Inflammatory macrophage treated with lipopolysaccharide for 4 hours (primary cell): ENCODE results near the gene TSC2.

Experiments
- DNase-seq: peaks from one replicate; pipeline ENCODE4 v3.0.0-alpha.2; 2020

The TSC2 gene

GRCh38 chr16:2044541-2044940 lies 3.2 kb upstream of the TSC2 start:
- no peak for DNase-seq

GRCh38 chr16:2045965-2046892 lies 1.6 kb upstream of the TSC2 start:
- DNase-seq = no peak

GRCh38 chr16:2046893-2047329 lies 874 bp upstream of the TSC2 start:
- DNase-seq = no peak

GRCh38 chr16:2048116-2048543 lies 345 bp downstream of the TSC2 start:
- no peak for DNase-seq

- no peak for DNase-seq
Observed at GRCh38 chr16:2053211-2053610, 5.4 kb downstream of the TSC2 start.

- no peak for DNase-seq
Observed at GRCh38 chr16:2053897-2054296, 6.1 kb downstream of the TSC2 start.

- DNase-seq = no peak
Observed at GRCh38 chr16:2054543-2055245, 6.9 kb downstream of the TSC2 start.

GRCh38 chr16:2056077-2056476 lies 8.3 kb downstream of the TSC2 start:
- DNase-seq = no peak

- no peak for DNase-seq
Observed at GRCh38 chr16:2056681-2057407, 9.1 kb downstream of the TSC2 start.

- no peak for DNase-seq
Observed at GRCh38 chr16:2057438-2057837, 9.7 kb downstream of the TSC2 start.

- no peak for DNase-seq
Observed at GRCh38 chr16:2058420-2058819, 10.6 kb downstream of the TSC2 start.

GRCh38 chr16:2058872-2059271 lies 11.1 kb downstream of the TSC2 start:
- no peak for DNase-seq

GRCh38 chr16:2060346-2060745 lies 12.6 kb downstream of the TSC2 start:
- DNase-seq = no peak

GRCh38 chr16:2061023-2061422 lies 13.2 kb downstream of the TSC2 start:
- no peak for DNase-seq

GRCh38 chr16:2061526-2061925 lies 13.7 kb downstream of the TSC2 start:
- no peak for DNase-seq

GRCh38 chr16:2062801-2063200 lies 15.0 kb downstream of the TSC2 start:
- no peak for DNase-seq

- no peak for DNase-seq
Observed at GRCh38 chr16:2063861-2064260, 16.1 kb downstream of the TSC2 start.

GRCh38 chr16:2064368-2064945 lies 16.7 kb downstream of the TSC2 start:
- no peak for DNase-seq

GRCh38 chr16:2066139-2066538 lies 18.4 kb downstream of the TSC2 start:
- no peak for DNase-seq

GRCh38 chr16:2070576-2071453 lies 23.0 kb downstream of the TSC2 start:
- DNase-seq = no peak

GRCh38 chr16:2071454-2072202 lies 23.8 kb downstream of the TSC2 start:
- DNase-seq = no peak
